Activated naive CD8-positive, alpha-beta T cell treated with anti-CD3 and anti-CD28 coated beads for 36 hours (primary cell): ENCODE results near the gene LRFN4. TPM values are rescaled to one million over a fixed set of nuclear protein-coding genes. Genes with fewer than 3 reads are reported as not detected.
"Not testable (repeated sequence)": the region's sequence is repeated elsewhere in the genome, so short reads cannot be mapped to it uniquely, and the experiment has no call there.

Experiments used
- DNase-seq: peaks from one replicate; pipeline ENCODE4 v3.0.0; 2021
- H3K27ac Mint-ChIP-seq: one replicate; pipeline ENCODE4 v1.8.0; 2022; ENCODE audit warnings: mild to moderate bottlenecking, moderate library complexity, mixed read lengths
- H3K27me3 Mint-ChIP-seq: one replicate; pipeline ENCODE4 v1.8.0; 2022; ENCODE audit warnings: mild to moderate bottlenecking, mixed read lengths
- H3K36me3 Mint-ChIP-seq: one replicate; pipeline ENCODE4 v1.8.0; 2021; ENCODE audit warnings: mild to moderate bottlenecking, mixed read lengths
- H3K4me1 Mint-ChIP-seq: one replicate; pipeline ENCODE4 v1.8.0; 2021; ENCODE audit warnings: mixed read lengths
- H3K4me3 Mint-ChIP-seq: one replicate; pipeline ENCODE4 v1.8.0; 2022; ENCODE audit warnings: mild to moderate bottlenecking, moderate library complexity, mixed read lengths
- H3K9me3 Mint-ChIP-seq: one replicate; pipeline ENCODE4 v1.8.0; 2022; ENCODE audit warnings: mixed read lengths
- total RNA-seq, 2 experiments: library from RNA; stranded (reverse); gene quantifications; one replicate each; pipeline ENCODE4 v1.2.3, GENCODE V29; 2021

LRFN4 gene
- 10 to 100 TPM; 36.3 to 37.8 TPM for total RNA-seq

DNA sequence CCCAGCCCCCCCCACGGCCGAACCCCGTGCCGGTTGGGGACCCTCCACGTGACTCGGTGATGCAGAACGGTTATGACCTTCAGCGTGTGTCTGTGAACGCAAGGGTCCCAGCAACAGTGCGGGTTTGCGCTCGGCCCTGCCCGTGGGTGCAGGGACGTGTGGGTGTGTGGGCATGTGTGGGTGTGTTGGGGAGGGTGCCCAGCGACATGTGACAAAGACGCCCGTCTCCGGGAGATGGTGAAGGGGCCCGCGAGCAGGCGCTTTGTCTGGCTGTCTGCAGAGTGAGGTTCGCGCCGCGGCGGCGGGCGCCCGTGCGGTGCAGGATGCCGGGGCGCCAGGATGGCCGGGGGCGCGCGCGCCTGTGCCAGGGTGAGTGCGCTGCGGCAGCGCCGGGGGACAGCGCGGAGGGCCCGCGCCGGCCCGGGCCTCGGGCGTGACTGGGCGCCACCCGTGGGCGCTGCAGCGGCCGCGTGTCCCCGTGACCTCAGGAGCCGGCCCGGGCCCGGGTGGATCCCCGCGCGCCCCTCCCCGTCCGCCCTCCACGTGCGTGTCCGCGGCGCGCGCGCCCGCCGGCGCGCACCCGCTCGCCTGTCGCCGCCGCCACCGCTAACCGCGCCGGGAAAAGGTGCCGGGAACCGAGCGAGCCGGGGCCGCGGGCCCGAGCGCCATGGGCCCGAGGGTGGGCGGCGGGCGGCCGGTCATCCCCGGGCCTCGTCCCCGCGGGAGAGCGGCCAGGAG is at the start of gene LRFN4:
LRFN4 (plus strand) TSS at position 569 of the 738 bp plus-strand sequence. CDS start 681 bp downstream, outside the sequence.
- peak within 1 kb of the TSS; percentile 94 for H3K27ac Mint-ChIP-seq
- H3K36me3 Mint-ChIP-seq, result peaks cover 2% of the 10 kb centered on the region
- H3K27me3 Mint-ChIP-seq, result no peaks in the 10 kb centered on the region
- H3K9me3 Mint-ChIP-seq, result no peaks in the 10 kb centered on the region
- H3K4me1 Mint-ChIP-seq, result peaks cover 5% of the 10 kb centered on the region
- H3K4me3 Mint-ChIP-seq, result peak within 1 kb of the TSS; percentile 90
- peak; percentile 69 for DNase-seq

DNA sequence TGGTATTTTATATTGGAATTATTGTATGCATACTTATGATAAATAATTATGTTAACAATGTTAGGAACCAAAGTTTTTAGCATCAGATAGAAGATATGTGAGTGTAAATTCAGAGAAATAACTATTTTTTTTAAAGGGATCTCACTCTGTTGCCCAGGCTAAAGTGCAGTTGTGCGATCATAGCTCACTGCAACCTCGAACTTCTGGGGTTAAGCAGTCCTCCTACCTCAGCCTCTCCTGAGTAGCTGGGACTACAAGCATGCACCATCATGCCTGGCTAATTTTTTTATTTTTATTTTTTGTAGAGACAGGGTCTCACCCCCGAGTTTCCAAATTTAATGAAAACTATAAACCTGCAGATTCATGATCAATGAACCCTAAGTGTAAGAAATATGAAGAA is 47.3 kb upstream of the LRFN4 start:
- Mint-ChIP-seq H3K4me3 (no peak overlapping the region), H3K4me1 (no peaks in the 10 kb centered on the region), H3K27me3 (no peaks in the 10 kb centered on the region), H3K9me3 (no peaks in the 10 kb centered on the region), H3K36me3 (no peaks in the 10 kb centered on the region), H3K27ac (no peak overlapping the region)
- DNase-seq, result no peak

DNA sequence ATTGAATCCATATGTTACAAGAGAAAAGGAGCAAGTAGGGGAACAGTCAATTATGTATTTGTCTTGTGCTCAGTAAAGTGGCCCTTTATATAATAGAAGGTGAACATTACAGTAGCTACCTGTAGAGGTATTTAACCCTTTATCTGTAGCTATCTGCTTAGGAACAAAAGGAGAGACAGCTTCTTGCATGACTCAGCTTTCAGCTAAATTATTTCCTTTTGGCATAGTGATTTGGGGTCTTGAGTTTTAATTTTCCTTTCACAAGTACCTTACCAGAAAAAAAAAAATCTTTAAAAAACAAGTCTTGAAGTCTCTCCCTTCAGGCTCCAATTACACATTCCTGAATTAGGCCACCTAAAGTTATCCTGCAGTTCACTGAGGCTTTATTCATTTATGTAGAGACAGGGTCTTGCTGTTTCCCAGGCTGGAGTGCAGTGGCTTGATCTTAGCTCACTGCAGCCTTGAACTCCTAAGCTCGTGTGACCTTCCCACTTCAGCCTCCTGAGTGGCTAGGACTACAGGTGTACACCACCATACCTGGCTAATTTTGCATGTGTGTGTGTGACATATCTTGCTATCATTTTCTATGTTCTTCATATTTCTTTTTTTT is 46.2 kb upstream of the LRFN4 start:
- H3K27ac Mint-ChIP-seq, result no peak overlapping the region
- no peaks in the 10 kb centered on the region for H3K9me3 Mint-ChIP-seq
- no peaks in the 10 kb centered on the region for H3K4me1 Mint-ChIP-seq
- no peaks in the 10 kb centered on the region for H3K27me3 Mint-ChIP-seq
- no peak overlapping the region for H3K4me3 Mint-ChIP-seq
- no peaks in the 10 kb centered on the region for H3K36me3 Mint-ChIP-seq
- DNase-seq, result no peak

DNA sequence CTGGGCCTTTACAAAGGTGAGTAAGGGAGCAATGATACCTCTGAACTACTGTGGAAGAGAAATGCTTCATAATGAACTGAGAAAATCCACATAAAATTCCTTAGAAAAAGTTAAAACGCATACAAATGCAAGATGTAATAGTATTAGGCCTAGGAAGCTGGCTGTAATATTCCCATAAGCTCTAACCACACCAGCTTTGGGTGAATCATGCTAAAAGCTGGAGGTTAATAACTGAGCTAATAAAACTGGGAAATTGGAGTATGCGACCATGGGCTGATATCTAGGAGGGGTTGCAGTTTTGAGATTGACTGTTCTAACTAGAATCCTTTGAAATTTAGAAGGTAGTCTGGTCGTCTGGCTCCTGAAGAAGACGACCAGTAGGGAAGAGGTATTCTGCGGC is 42.2 kb upstream of the LRFN4 start:
- Mint-ChIP-seq H3K27me3 (no peaks in the 10 kb centered on the region), H3K9me3 (no peaks in the 10 kb centered on the region), H3K4me3 (no peak overlapping the region), H3K27ac (no peak overlapping the region), H3K36me3 (no peaks in the 10 kb centered on the region), H3K4me1 (no peaks in the 10 kb centered on the region)
- DNase-seq, result no peak

DNA sequence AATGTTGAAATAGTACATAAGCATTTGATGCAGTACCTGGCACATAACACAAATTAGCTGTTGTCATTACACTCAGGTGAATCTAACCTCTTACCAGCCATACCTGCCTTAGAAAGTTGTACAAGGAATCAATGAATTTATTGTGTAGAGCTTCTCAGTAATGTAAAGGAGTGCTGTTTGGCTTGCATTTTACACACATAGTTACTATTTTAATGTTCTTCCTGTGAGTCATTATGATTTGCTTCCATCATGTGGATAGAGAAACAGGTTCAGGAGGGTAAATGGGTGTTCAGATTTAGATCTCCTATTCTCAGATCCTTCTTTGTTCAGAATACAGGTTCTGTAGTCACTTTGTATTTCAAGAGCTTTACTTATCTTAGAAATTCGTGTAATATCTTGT is 41.2 kb upstream of the LRFN4 start:
- DNase-seq, result no peak
- Mint-ChIP-seq H3K36me3 (no peaks in the 10 kb centered on the region), H3K4me3 (no peak overlapping the region), H3K4me1 (no peaks in the 10 kb centered on the region), H3K27ac (no peak overlapping the region), H3K27me3 (no peaks in the 10 kb centered on the region), H3K9me3 (no peaks in the 10 kb centered on the region)

DNA sequence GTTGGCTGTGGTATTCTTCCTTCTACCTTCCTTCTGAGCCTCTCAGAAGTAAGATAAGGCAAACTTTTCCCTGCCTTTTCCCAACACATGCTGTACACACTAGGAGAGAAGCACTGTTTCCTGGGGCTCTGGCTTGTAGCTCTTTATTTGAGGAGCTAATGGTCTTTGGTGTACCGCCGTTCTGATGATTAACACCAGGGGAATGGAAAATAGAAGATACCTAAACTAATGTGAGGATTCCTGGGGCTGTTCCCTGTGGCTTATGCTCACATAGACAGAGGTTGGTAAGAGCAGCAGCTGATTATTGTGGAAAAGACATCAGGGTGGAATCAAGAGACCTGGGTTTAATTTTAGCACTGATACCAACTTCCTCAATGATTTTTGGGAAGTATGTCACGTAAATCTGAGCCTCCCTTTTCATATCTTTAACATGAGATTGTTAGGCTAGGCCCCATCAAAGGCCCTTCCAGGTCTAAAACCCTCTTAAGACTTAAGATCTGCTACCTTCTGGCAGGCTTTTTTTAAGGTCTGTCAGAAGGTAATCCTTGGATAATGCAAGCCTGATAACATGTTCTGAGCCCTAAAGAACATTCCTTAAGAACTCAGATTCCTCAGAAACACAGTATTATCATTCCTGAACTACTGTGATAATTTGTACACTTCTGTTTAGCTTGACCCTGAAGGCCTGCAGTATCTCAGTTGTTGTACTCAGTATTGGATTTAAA is 38.5 kb upstream of the LRFN4 start:
- Mint-ChIP-seq H3K9me3 (no peaks in the 10 kb centered on the region), H3K27ac (no peak overlapping the region), H3K27me3 (no peaks in the 10 kb centered on the region), H3K4me3 (no peak overlapping the region), H3K36me3 (no peaks in the 10 kb centered on the region), H3K4me1 (no peaks in the 10 kb centered on the region)
- DNase-seq, result no peak

DNA sequence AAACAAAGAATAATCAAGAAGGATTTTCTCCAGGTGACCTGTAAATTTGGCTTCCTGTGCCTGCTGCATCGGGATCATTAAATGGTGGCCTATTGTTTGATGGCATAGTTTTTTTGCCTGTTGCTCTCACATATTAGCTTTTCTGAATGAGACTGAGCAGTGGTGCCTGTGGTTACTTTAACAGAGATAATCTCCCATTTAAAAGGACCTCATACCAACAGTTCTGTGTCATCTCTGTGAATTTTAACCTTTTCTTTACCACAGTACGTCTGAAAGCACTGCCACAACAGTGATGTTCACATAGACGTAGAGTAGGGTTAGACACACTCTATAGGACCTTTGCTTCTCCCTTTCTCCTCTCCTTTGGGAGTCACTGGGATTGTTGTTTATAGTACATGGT is 36.5 kb upstream of the LRFN4 start:
- Mint-ChIP-seq H3K9me3 (peaks cover 1% of the 10 kb centered on the region), H3K27ac (no peak overlapping the region), H3K27me3 (no peaks in the 10 kb centered on the region), H3K4me1 (no peaks in the 10 kb centered on the region), H3K4me3 (no peak overlapping the region), H3K36me3 (no peaks in the 10 kb centered on the region)
- DNase-seq, result no peak

DNA sequence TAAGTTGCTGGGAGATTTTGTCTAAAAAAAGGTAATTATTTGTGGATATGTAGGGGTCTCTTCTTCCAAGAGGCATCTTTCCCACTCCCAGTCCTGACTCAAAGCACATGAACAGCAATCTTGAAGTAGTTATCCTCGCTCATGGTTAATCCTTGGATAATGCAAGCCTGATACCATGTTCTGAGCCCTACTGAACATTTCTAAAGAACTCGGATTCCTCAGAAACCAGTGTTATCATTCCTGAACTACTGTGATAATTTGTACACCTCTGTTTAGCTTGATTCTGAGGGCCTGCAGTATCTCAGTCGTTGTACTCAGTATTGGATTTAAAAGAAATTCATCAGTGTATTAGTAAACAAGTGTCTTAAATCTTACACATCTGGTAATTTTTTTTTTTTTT is 36.0 kb upstream of the LRFN4 start:
- Mint-ChIP-seq H3K27me3 (no peaks in the 10 kb centered on the region), H3K27ac (no peak overlapping the region), H3K4me1 (no peaks in the 10 kb centered on the region), H3K36me3 (no peaks in the 10 kb centered on the region), H3K9me3 (peaks cover 1% of the 10 kb centered on the region), H3K4me3 (no peak overlapping the region)
- no peak for DNase-seq

DNA sequence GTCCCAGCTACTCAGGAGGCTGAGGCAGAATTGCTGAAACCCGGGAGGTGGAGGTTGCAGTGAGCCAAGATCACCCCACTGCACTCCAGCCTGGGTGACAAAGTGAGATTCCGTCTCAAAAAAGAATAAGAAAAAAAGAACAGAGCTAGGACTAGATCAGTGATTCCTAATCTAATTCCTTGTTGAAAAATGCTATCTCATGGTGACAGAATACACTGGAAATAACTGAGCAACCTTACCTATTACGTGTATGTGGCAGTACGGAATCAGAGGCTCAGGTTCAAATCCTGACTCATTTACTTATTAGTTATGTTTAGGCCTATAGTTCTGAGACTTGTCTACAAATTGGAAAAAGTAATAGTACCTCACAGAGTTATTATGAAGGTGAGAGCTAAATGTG is 33.2 kb upstream of the LRFN4 start:
- H3K9me3 Mint-ChIP-seq, result peaks cover 1% of the 10 kb centered on the region
- DNase-seq, result no peak
- no peak overlapping the region for H3K4me3 Mint-ChIP-seq
- H3K27ac Mint-ChIP-seq, result no peak overlapping the region
- H3K4me1 Mint-ChIP-seq, result no peaks in the 10 kb centered on the region
- H3K36me3 Mint-ChIP-seq, result no peaks in the 10 kb centered on the region
- no peaks in the 10 kb centered on the region for H3K27me3 Mint-ChIP-seq

DNA sequence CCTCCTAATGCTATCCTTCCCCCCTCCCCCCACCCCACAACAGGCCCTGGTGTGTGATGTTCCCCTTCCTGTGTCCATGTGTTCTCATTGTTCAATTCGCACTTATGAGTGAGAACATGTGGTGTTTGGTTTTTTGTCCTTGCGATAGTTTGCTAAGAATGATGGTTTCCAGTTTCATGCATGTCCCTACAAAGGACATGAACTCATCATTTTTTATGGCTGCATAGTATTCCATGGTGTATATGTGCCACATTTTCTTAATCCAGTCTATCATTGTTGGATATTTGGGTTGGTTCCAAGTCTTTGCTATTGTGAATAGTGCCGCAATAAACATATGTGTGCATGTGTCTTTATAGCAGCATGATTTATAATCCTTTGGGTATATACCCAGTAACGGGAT is 32.3 kb upstream of the LRFN4 start:
- not testable (repeated sequence) for H3K27ac Mint-ChIP-seq

DNA sequence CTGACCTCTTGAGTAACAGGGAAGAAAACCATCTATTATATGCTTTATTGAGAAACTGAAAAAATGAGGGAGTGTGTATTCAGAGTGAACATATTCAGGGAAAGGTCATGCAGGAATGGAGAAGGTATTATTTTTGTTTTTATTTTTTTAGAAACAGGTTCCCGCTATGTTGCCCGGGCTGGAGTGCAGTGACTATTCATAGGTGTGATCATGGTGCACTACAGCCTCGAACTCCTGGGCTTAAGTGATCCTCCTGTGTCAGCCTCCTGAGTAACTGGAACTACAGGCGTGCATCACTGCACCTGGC is 22.4 kb upstream of the LRFN4 start:
- peaks cover 17% of the 10 kb centered on the region for H3K4me1 Mint-ChIP-seq
- no peak for DNase-seq
- no peaks in the 10 kb centered on the region for H3K36me3 Mint-ChIP-seq
- H3K4me3 Mint-ChIP-seq, result no peak overlapping the region
- no peaks in the 10 kb centered on the region for H3K9me3 Mint-ChIP-seq
- H3K27ac Mint-ChIP-seq, result no peak overlapping the region
- H3K27me3 Mint-ChIP-seq, result no peaks in the 10 kb centered on the region

More for the DNA sequence above, 32.3 kb upstream of the LRFN4 start:
- DNase-seq, H3K4me3 Mint-ChIP-seq, H3K36me3 Mint-ChIP-seq, H3K4me1 Mint-ChIP-seq, H3K27me3 Mint-ChIP-seq, H3K9me3 Mint-ChIP-seq: not testable (repeated sequence)

DNA sequence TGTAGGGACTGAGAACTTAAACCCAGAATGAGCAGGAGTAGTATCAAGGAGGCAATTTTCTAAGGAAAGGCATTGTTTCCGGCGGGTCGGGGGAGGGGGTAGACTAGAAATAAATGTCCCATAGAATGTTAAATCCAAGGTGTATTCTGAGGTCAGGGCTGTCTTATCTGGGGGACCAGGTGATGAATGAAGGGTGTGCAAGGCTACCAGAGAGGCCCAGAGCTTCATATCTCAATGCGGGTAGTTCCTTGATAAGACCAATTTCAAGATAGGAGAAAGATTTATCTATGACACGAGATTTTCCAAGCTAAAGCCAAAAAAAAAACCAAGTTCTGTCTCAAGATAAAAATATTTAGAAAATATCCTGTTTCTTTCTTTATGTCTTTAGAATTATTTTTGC is 21.9 kb upstream of the LRFN4 start:
- Mint-ChIP-seq H3K27ac (no peak overlapping the region), H3K27me3 (no peaks in the 10 kb centered on the region), H3K4me1 (peaks cover 19% of the 10 kb centered on the region), H3K36me3 (no peaks in the 10 kb centered on the region), H3K9me3 (no peaks in the 10 kb centered on the region), H3K4me3 (no peak overlapping the region)
- DNase-seq, result no peak

DNA sequence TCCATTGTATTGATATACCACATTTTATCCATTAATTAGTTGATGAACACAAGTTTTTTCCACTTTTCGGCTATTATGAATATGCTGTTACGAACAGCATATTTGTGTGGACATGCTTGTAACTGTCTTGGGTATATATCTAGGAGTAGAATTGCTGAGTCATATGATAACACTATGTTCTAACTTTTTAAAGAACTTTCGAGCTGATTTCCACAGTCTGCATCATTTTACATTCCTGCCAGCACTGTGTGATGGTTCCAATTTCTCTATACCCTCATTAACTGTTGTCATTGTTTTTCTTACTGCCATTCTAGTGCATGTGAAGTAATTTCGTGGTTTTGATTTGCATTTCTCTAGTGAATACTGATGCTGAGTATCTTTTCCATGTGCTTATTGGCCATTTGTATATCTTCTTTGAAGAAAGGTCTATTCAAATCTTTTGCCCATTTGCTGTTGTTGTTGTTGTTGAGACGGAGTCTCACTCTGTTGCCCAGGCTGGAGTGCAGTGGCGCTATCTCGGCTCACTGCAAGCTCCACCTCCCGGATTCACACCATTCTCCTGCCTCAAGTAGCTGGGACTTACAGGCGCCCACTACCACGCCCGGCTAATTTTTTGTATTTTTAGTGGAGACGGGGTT is 21.0 kb upstream of the LRFN4 start:
- no peak overlapping the region for H3K4me3 Mint-ChIP-seq
- DNase-seq, result no peak
- no peak overlapping the region for H3K27ac Mint-ChIP-seq
- H3K27me3 Mint-ChIP-seq, result no peaks in the 10 kb centered on the region
- peaks cover 28% of the 10 kb centered on the region for H3K4me1 Mint-ChIP-seq
- H3K9me3 Mint-ChIP-seq, result no peaks in the 10 kb centered on the region
- H3K36me3 Mint-ChIP-seq, result peaks cover 4% of the 10 kb centered on the region

DNA sequence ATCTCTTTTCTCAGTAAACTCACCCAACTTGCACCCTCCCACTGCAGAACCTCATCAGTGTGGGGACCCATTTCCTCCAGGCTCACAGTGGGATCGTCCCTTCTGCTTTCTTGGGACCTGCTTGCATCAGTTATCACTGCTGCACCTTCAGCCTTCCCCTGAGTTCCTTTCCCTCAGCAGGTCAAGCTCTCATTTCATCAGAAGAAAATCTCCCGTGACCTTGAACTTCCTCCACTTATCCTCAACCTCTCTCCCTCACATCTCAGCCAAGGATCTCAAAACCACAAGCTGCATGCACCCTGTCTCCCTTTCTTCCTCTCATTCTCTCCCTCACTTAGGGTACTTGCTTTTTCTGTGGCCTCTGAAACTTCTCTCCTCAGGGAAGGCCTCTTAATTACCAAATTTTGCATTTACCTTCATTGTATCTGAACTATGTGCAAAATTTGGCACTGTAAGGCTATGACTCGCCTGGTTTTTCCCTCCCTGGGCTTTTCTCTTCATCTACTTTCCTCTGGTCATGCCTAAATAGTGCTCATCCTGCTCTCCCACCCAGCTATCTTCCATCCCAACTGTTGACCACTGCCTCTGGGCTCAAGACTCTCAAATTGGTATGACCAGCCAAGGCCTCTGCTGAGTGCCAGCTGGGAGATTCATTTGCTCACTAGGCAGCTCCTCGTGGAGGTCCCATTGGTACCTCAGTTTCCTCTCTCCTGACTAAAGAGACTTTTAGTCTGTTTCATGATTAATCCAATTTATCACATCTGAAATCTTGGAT is 16.4 kb upstream of the LRFN4 start:
- Mint-ChIP-seq H3K36me3 (peaks cover 22% of the 10 kb centered on the region), H3K4me1 (peaks cover 53% of the 10 kb centered on the region), H3K9me3 (no peaks in the 10 kb centered on the region), H3K27ac (peak overlapping the region; percentile 66), H3K4me3 (peak overlapping the region; percentile 50), H3K27me3 (no peaks in the 10 kb centered on the region)
- DNase-seq, result no peak

DNA sequence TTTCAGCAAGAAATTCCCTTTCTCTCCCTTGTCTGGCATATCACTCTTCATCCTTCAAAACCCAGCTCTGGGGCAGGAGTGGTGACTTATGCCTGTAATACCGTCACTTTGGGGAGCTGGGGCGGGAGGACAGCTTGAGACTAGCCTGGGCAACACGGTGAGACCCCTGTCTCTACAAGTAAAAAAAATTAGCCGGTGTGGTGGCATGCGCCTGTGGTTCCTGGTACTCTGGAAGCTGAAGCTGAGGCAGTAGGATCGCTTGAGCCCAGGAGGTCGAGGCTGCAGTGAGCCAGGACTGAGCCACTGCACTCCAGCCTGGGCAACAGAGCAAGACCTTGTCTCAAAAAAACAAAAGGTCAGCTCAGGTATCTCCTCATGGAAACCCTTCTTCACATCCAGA is 15.0 kb upstream of the LRFN4 start:
- Mint-ChIP-seq H3K9me3 (no peaks in the 10 kb centered on the region), H3K27me3 (no peaks in the 10 kb centered on the region), H3K4me3 (peak overlapping the region; percentile 91), H3K36me3 (peaks cover 22% of the 10 kb centered on the region), H3K4me1 (peaks cover 50% of the 10 kb centered on the region), H3K27ac (peak overlapping the region; percentile 84)
- DNase-seq, result no peak
